A673 (cell line): ENCODE data around the gene RBSN. TPM values are rescaled to one million over a fixed set of nuclear protein-coding genes. Genes with fewer than 3 reads are reported as not detected.

Experiments
- BruUV-seq: library from RNA; stranded (reverse); fragments of 400-500 nt; replicated peaks from 2 replicates; lab custom pipeline; 2021; lab: Mats Ljungman, UMichigan
- CTCF ChIA-PET: fragments of 300-600 bp; sonication (Branson Sonifier 250); formaldehyde crosslinking; loops from one replicate; lab custom pipeline; 2022; ENCODE audit warnings: antibody characterized with exemption; lab: Charles Lee
- POLR2A ChIA-PET: fragments of 300-600 bp; sonication (Branson Sonifier 250); formaldehyde crosslinking; loops from one replicate; lab custom pipeline; 2022; ENCODE audit warnings: antibody characterized with exemption; ENCODE audit not compliant: low non-redundant PET; lab: Charles Lee
- DNase-seq: peaks from one replicate; pipeline ENCODE4 v3.0.0-alpha.2; 2015; ENCODE audit warnings: low spot score
- H3K27ac ChIP-seq: fragments of 200-600 bp; sonication (generic); 2 replicates; pipeline ENCODE4 v1.5.1; 2016; ENCODE audit warnings: mixed run types, low read depth, mild to moderate bottlenecking, mixed read lengths, antibody characterized with exemption, low read length; ENCODE audit not compliant: poor library complexity, severe bottlenecking
- H3K27me3 ChIP-seq: fragments of 200-600 bp; sonication (generic); replicated peaks from 2 replicates; pipeline ENCODE4 v1.6.1; 2017; ENCODE audit warnings: mixed run types, low read depth, mild to moderate bottlenecking, mixed read lengths, antibody characterized with exemption, low read length; ENCODE audit not compliant: insufficient read depth, poor library complexity
- H3K36me3 ChIP-seq: fragments of 200-600 bp; sonication (generic); 2 replicates; pipeline ENCODE4 v1.6.1; 2016; ENCODE audit warnings: mixed run types, mild to moderate bottlenecking, mixed read lengths, antibody characterized with exemption, low read length; ENCODE audit not compliant: insufficient read depth, poor library complexity, severe bottlenecking
- H3K4me1 ChIP-seq: fragments of 200-600 bp; sonication (generic); 2 replicates; pipeline ENCODE4 v1.6.1; 2017; ENCODE audit warnings: mixed run types, mild to moderate bottlenecking, mixed read lengths, antibody characterized with exemption, low read length; ENCODE audit not compliant: insufficient read depth, poor library complexity, severe bottlenecking
- H3K4me3 ChIP-seq: fragments of 200-600 bp; sonication (generic); 2 replicates; pipeline ENCODE4 v1.5.1; 2016; ENCODE audit warnings: low read depth, mixed run types, mild to moderate bottlenecking, mixed read lengths, low read length; ENCODE audit not compliant: poor library complexity, severe bottlenecking
- H3K9me3 ChIP-seq: fragments of 200-600 bp; sonication (generic); 2 replicates; pipeline ENCODE4 v1.6.1; 2016; ENCODE audit warnings: mixed run types, low read depth, mild to moderate bottlenecking, mixed read lengths, antibody characterized with exemption, low read length; ENCODE audit not compliant: poor library complexity, severe bottlenecking
- CTCF ChIP-seq: fragments of 300-800, 200-600 bp; sonication (generic); conservative IDR thresholded peaks from 2 replicates; pipeline ENCODE4 v1.5.1; 2017; ENCODE audit warnings: low read depth, mild to moderate bottlenecking, antibody characterized with exemption, low read length, moderate library complexity, mixed read lengths
- EZH2 ChIP-seq: fragments of 200-600 bp; sonication (generic); IDR thresholded peaks from 2 replicates; pipeline ENCODE4 v1.6.1; 2017; ENCODE audit warnings: borderline replicate concordance, low read depth, mild to moderate bottlenecking, mixed read lengths, antibody characterized with exemption, low read length; ENCODE audit not compliant: poor library complexity, severe bottlenecking
- intact Hi-C: fragments of 100-400 bp; cut with micrococcal nuclease; formaldehyde crosslinking; loops from one replicate; pipeline ENCODE4 v1.10.0; 2022; ENCODE audit not compliant: unreplicated experiment
- total RNA-seq: library from RNA; stranded (reverse); gene quantifications from 2 replicates; pipeline ENCODE4 v1.2.3, GENCODE V29; 2021

Gene RBSN
- total RNA-seq, 1 experiment from 2014 or later = 31.2 TPM

GRCh38 chr3:15044326-15044725 is 54.6 kb downstream of the RBSN start:
- Histone ChIP-seq H3K4me1 (peaks cover 33% of the 10 kb centered on the region), H3K9me3 (no peaks in the 10 kb centered on the region), H3K4me3 (no peak overlapping the region), H3K36me3 (peaks cover 93% of the 10 kb centered on the region), H3K27ac (peak overlapping the region; percentile 53), H3K27me3 (no peaks in the 10 kb centered on the region)
- TF ChIP-seq CTCF (no peak), EZH2 (no peak)
- POLR2A ChIA-PET = no interaction called here
- CTCF ChIA-PET = no interaction called here
- BruUV-seq = no TSS peak
- no peak for DNase-seq
- intact Hi-C loops = loop anchor here (5.0 kb wide), 1 partner anchor 117 kb away; no protein-coding TSS in a partner anchor

- Histone ChIP-seq H3K36me3 (peaks cover 93% of the 10 kb centered on the region), H3K27ac (peak overlapping the region; percentile 53), H3K27me3 (no peaks in the 10 kb centered on the region), H3K9me3 (no peaks in the 10 kb centered on the region), H3K4me1 (peaks cover 33% of the 10 kb centered on the region), H3K4me3 (no peak overlapping the region)
- intact Hi-C loops = loop anchor here (5.0 kb wide), 1 partner anchor 116 kb away; no protein-coding TSS in a partner anchor
- BruUV-seq = no TSS peak
- TF ChIP-seq CTCF = no peak
- no peak for TF ChIP-seq EZH2
- ChIA-PET CTCF (no interaction called here), POLR2A (no interaction called here)
- peak; percentile 63 for DNase-seq
Measured at GRCh38 chr3:15043408-15044171, 55.4 kb downstream of the RBSN start.

GRCh38 chr3:15042936-15043335 is 56.0 kb downstream of the RBSN start:
- Histone ChIP-seq H3K36me3 (peaks cover 93% of the 10 kb centered on the region), H3K4me1 (peaks cover 33% of the 10 kb centered on the region), H3K27ac (peak overlapping the region; percentile 53), H3K9me3 (no peaks in the 10 kb centered on the region), H3K4me3 (no peak overlapping the region), H3K27me3 (no peaks in the 10 kb centered on the region)
- TF ChIP-seq EZH2 (no peak), CTCF (no peak)
- POLR2A ChIA-PET = interaction anchor here (0.6 kb wide), 1 partner anchor 22 kb away, joined by 4 read pairs; the partner anchor contains the start of gene MRPS25
- intact Hi-C loops = loop anchor here (5.0 kb wide), 1 partner anchor 116 kb away; no protein-coding TSS in a partner anchor
- DNase-seq = peak; percentile 66
- BruUV-seq = no TSS peak
- CTCF ChIA-PET = no interaction called here
